Epithelial cell of proximal tubule (primary cell): ENCODE measurements around the gene CCDC188. TPM values are rescaled to one million over a fixed set of nuclear protein-coding genes. Genes with fewer than 3 reads are reported as not detected.

Source experiments
- DNase-seq: peaks from one replicate; pipeline ENCODE4 v3.0.0-alpha.2; 2011; ENCODE audit warnings: low read depth
- H3K4me3 ChIP-seq: 2 replicates; pipeline ENCODE4 v1.5.1; 2011; ENCODE audit warnings: low read depth, mild to moderate bottlenecking, low read length
- CTCF ChIP-seq: conservative IDR thresholded peaks from 2 replicates; pipeline ENCODE4 v1.5.1; 2012; ENCODE audit warnings: low read depth, mild to moderate bottlenecking, low read length
- total RNA-seq: library from RNA; depleted of rRNA; stranded (reverse); fragments of >200 nt; gene quantifications from 2 replicates; pipeline ENCODE4 v1.2.3, GENCODE V29; 2015

The CCDC188 gene
- total RNA-seq, 1 donor from 2014 or later: not detected

- no peak for TF ChIP-seq CTCF
- DNase-seq: no peak
- H3K4me3 ChIP-seq: peak overlapping the region; percentile 81
These were observed 18.1 kb downstream of the CCDC188 start for GRCh38 chr22:20132686-20133246.

GRCh38 chr22:20131859-20132685 lies 18.8 kb downstream of the CCDC188 start:
- no peak for DNase-seq
- no peak for TF ChIP-seq CTCF
- H3K4me3 ChIP-seq: peak overlapping the region; percentile 81

- TF ChIP-seq CTCF: no peak
- no peak for DNase-seq
- H3K4me3 ChIP-seq: peak within 1 kb of the TSS; percentile 85
These were observed 19.3 kb downstream of the CCDC188 start, which contains the start of gene ZDHHC8 for GRCh38 chr22:20131597-20131858. Gene ZDHHC8 (plus strand): TSS chr22:20131804. CDS start chr22:20131948, 144 bp downstream.

- DNase-seq: no peak
- TF ChIP-seq CTCF: no peak
- peak overlapping the region; percentile 85 for H3K4me3 ChIP-seq
These were observed 19.9 kb downstream of the CCDC188 start for GRCh38 chr22:20130731-20131596.

- H3K4me3 ChIP-seq: no peak overlapping the region
- DNase-seq: no peak
- TF ChIP-seq CTCF: no peak
These were observed 20.5 kb downstream of the CCDC188 start for GRCh38 chr22:20130319-20130718.

GRCh38 chr22:20129747-20130014 lies 21.2 kb downstream of the CCDC188 start:
- TF ChIP-seq CTCF: no peak
- DNase-seq: no peak
- H3K4me3 ChIP-seq: no peak overlapping the region
